ENCODE measurements around the gene RFC4.

- no peak for TF ChIP-seq GABPA (IDR thresholded peaks at IDR 0.05; ENCODE audit: borderline replicate concordance, insufficient read depth, low read length)
- TF ChIP-seq HDAC6 (IDR thresholded peaks at IDR 0.05; ENCODE audit: low read depth, low read length), result no peak
- TF ChIP-seq EZH2 (IDR thresholded peaks at IDR 0.05; ENCODE audit: low read depth, low read length, severe bottlenecking), result no peak
- no peak for TF ChIP-seq SIRT6 (IDR thresholded peaks at IDR 0.05; ENCODE audit: low read length)
- TF ChIP-seq TCF12 (IDR thresholded peaks at IDR 0.05; ENCODE audit: low read depth, low read length), result no peak
- no peak for TF ChIP-seq TAF1 (IDR thresholded peaks at IDR 0.05; ENCODE audit: low read depth, low read length)
- no peak for TF ChIP-seq ZNF274 (IDR thresholded peaks at IDR 0.05; ENCODE audit: borderline replicate concordance, extremely low read depth, low read length)
- TF ChIP-seq MAFK (IDR thresholded peaks at IDR 0.05; ENCODE audit: low read depth, low read length), result no peak
- TF ChIP-seq, protein P1, sequence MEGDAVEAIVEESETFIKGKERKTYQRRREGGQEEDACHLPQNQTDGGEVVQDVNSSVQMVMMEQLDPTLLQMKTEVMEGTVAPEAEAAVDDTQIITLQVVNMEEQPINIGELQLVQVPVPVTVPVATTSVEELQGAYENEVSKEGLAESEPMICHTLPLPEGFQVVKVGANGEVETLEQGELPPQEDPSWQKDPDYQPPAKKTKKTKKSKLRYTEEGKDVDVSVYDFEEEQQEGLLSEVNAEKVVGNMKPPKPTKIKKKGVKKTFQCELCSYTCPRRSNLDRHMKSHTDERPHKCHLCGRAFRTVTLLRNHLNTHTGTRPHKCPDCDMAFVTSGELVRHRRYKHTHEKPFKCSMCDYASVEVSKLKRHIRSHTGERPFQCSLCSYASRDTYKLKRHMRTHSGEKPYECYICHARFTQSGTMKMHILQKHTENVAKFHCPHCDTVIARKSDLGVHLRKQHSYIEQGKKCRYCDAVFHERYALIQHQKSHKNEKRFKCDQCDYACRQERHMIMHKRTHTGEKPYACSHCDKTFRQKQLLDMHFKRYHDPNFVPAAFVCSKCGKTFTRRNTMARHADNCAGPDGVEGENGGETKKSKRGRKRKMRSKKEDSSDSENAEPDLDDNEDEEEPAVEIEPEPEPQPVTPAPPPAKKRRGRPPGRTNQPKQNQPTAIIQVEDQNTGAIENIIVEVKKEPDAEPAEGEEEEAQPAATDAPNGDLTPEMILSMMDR (IDR thresholded peaks at IDR 0.05; ENCODE audit: control extremely low read depth in 1 of 3, insufficient read depth in 1 of 3, low read depth in 1 of 3, low read length in 3 of 3), result no peak
- TF ChIP-seq CHD2 (IDR thresholded peaks at IDR 0.05; ENCODE audit: low read length), result no peak
- no peak for TF ChIP-seq POLR2A (IDR thresholded peaks at IDR 0.05; ENCODE audit: control extremely low read depth in 1 of 2, low read depth in 2 of 2, low read length in 2 of 2)
Measured at GRCh38 chr3:186751480-186751879, 54.8 kb downstream of the RFC4 start.

Measured in H1 (cell line).